SKM-1 (cell line): ENCODE results near the gene ERICH3.

Experiments used
- DNase-seq: peaks from one replicate; lab custom pipeline; 2025; ENCODE audit not compliant: unreplicated experiment; lab: John Stamatoyannopoulos, UW

Gene ERICH3

GRCh38 chr1:74591949-74592348, 81.6 kb downstream of the ERICH3 start:
- DNase-seq = no peak

- no peak for DNase-seq
Measured at GRCh38 chr1:74590288-74590687, 83.3 kb downstream of the ERICH3 start.

- no peak for DNase-seq
Measured at GRCh38 chr1:74587888-74588287, 85.7 kb downstream of the ERICH3 start.

GRCh38 chr1:74586253-74586897, 87.2 kb downstream of the ERICH3 start:
- no peak for DNase-seq

- DNase-seq = no peak
Measured at GRCh38 chr1:74584185-74584584, 89.4 kb downstream of the ERICH3 start.

GRCh38 chr1:74583397-74583796, 90.2 kb downstream of the ERICH3 start:
- DNase-seq = no peak

GRCh38 chr1:74579425-74579824, 94.2 kb downstream of the ERICH3 start:
- no peak for DNase-seq

- DNase-seq = no peak
Measured at GRCh38 chr1:74578101-74578500, 95.5 kb downstream of the ERICH3 start.

- no peak for DNase-seq
Measured at GRCh38 chr1:74571891-74572290, 101.7 kb downstream of the ERICH3 start.

- no peak for DNase-seq
Measured at GRCh38 chr1:74571493-74571800, 102.1 kb downstream of the ERICH3 start.

GRCh38 chr1:74570797-74571492, 102.6 kb downstream of the ERICH3 start:
- no peak for DNase-seq

GRCh38 chr1:74549932-74550331, 123.7 kb downstream of the ERICH3 start:
- no peak for DNase-seq

- no peak for DNase-seq
Measured at GRCh38 chr1:74548961-74549750, 124.4 kb downstream of the ERICH3 start.

GRCh38 chr1:74545821-74546220, 127.8 kb downstream of the ERICH3 start:
- no peak for DNase-seq

- DNase-seq = no peak
Measured at GRCh38 chr1:74534241-74534640, 139.4 kb downstream of the ERICH3 start.

- DNase-seq = no peak
Measured at GRCh38 chr1:74531796-74532195, 141.8 kb downstream of the ERICH3 start.

- DNase-seq = no peak
Measured at GRCh38 chr1:74530892-74531291, 142.7 kb downstream of the ERICH3 start.

- DNase-seq = no peak
Measured at GRCh38 chr1:74528123-74528522, 145.5 kb downstream of the ERICH3 start.

- DNase-seq = no peak
Measured at GRCh38 chr1:74526708-74527107, 146.9 kb downstream of the ERICH3 start.

GRCh38 chr1:74523873-74524480, 149.6 kb downstream of the ERICH3 start:
- DNase-seq = no peak

- DNase-seq = no peak
Measured at GRCh38 chr1:74522148-74522547, 151.4 kb downstream of the ERICH3 start.
